ENCODE results near the gene FAP. TPM values are rescaled to one million over a fixed set of nuclear protein-coding genes. Genes with fewer than 3 reads are reported as not detected.

FAP gene
- total and polyA plus RNA-seq, 2 donors (not counting 3 experiments of a cell fraction or from before 2014, with no cell fraction given): 1.1 TPM; not detected in 1

- no peaks in the 10 kb centered on the region for H3K27me3 ChIP-seq (ENCODE audit: control insufficient read depth in 2 of 2, insufficient read depth in 2 of 2, low read length in 2 of 2)
- no peaks in the 10 kb centered on the region for H3K79me2 ChIP-seq (ENCODE audit: control insufficient read depth, insufficient read depth, low read length)
- H3K4me3 ChIP-seq (replicated peaks in 1 of 3; ENCODE audit: insufficient read depth in 1 of 3, low read depth in 1 of 3, low read length in 3 of 3): no peak overlapping the region
- TF ChIP-seq FOS (IDR thresholded peaks at IDR 0.05; ENCODE audit: borderline replicate concordance, insufficient read depth, low read length) (no peak), CTCF (IDR thresholded peaks at IDR 0.05; ENCODE audit: extremely low read depth in 1 of 2, insufficient read depth in 1 of 2, low read depth in 1 of 2, low read length in 2 of 2) (peak; percentile 88 to 92)
- H3K27ac ChIP-seq (ENCODE audit: insufficient read depth, low read depth, low read length): no peak overlapping the region
- dilution Hi-C loops (cut with MboI; ENCODE audit: extremely low pct_ligation_motif_present, low sequenced_read_pairs) (no loop called here), intact Hi-C loops (cut with micrococcal nuclease) (loop anchor here (1.0 to 5.0 kb wide), 3 partner anchors 68 to 634 kb away; partner anchors contain the start of gene GCG)
- H3K4me1 ChIP-seq (ENCODE audit: control insufficient read depth, extremely low read depth, insufficient read depth, low read length): no peaks in the 10 kb centered on the region
- H3K4me2 ChIP-seq (ENCODE audit: insufficient read depth, low read length): no peak overlapping the region
- POLR2A ChIA-PET: no interaction called here
- peak; percentile 71 for DNase-seq (ENCODE audit: low read depth, low spot score)
- no peaks in the 10 kb centered on the region for H3K9me3 ChIP-seq (replicated peaks; ENCODE audit: control insufficient read depth, insufficient read depth, low read length)
- no peaks in the 10 kb centered on the region for H3K36me3 ChIP-seq (ENCODE audit: control insufficient read depth in 2 of 2, extremely low read depth in 1 of 2, insufficient read depth in 2 of 2, low read length in 2 of 2)
- H3K9ac ChIP-seq (replicated peaks; ENCODE audit: extremely low read depth, insufficient read depth, low read length): no peak overlapping the region
- FAIRE-seq: peak; percentile 82
- H4K20me1 ChIP-seq (replicated peaks; ENCODE audit: control insufficient read depth, extremely low read depth, insufficient read depth, low read length): no peaks in the 10 kb centered on the region
- H3K9me1 ChIP-seq (replicated peaks; ENCODE audit: control insufficient read depth, extremely low read depth, insufficient read depth, low read length): no peaks in the 10 kb centered on the region
- peak overlapping the region; percentile 49 for H2AFZ ChIP-seq (ENCODE audit: low read depth, low read length)
- CTCF ChIA-PET: interaction anchor here (0.7 to 16.0 kb wide), 45 partner anchors 9 to 635 kb away, joined by 3 to 1052 read pairs (median 6); partner anchors contain the start of gene IFIH1
- BruUV-seq (replicated peaks): no TSS peak
These were observed 22.2 kb downstream of the FAP start for GRCh38 chr2:162221064-162221463.

- no peaks in the 10 kb centered on the region for H3K4me1 ChIP-seq (ENCODE audit: control insufficient read depth, extremely low read depth, insufficient read depth, low read length)
- H3K79me2 ChIP-seq (ENCODE audit: control insufficient read depth, insufficient read depth, low read length): no peaks in the 10 kb centered on the region
- no peak overlapping the region for H3K27ac ChIP-seq (ENCODE audit: insufficient read depth, low read depth, low read length)
- DNase-seq (ENCODE audit: low read depth, low spot score) (no peak), FAIRE-seq (no peak)
- no peak overlapping the region for H3K4me3 ChIP-seq (replicated peaks in 1 of 3; ENCODE audit: insufficient read depth in 1 of 3, low read depth in 1 of 3, low read length in 3 of 3)
- intact Hi-C loops (cut with micrococcal nuclease) (loop anchor here (2.0 to 5.0 kb wide), 2 partner anchors 68 to 633 kb away; partner anchors contain the start of gene GCG), dilution Hi-C loops (cut with MboI; ENCODE audit: extremely low pct_ligation_motif_present, low sequenced_read_pairs) (no loop called here)
- H3K27me3 ChIP-seq (ENCODE audit: control insufficient read depth in 2 of 2, insufficient read depth in 2 of 2, low read length in 2 of 2): no peaks in the 10 kb centered on the region
- ChIA-PET POLR2A (no interaction called here), CTCF (interaction anchor here (0.6 to 16.0 kb wide), 42 partner anchors 10 to 634 kb away, joined by 3 to 1052 read pairs (median 6); partner anchors contain the start of gene IFIH1)
- no TSS peak for BruUV-seq (replicated peaks)
- H3K9me3 ChIP-seq (replicated peaks; ENCODE audit: control insufficient read depth, insufficient read depth, low read length): no peaks in the 10 kb centered on the region
- H2AFZ ChIP-seq (ENCODE audit: low read depth, low read length): no peak overlapping the region
- no peaks in the 10 kb centered on the region for H3K9me1 ChIP-seq (replicated peaks; ENCODE audit: control insufficient read depth, extremely low read depth, insufficient read depth, low read length)
- H3K9ac ChIP-seq (replicated peaks; ENCODE audit: extremely low read depth, insufficient read depth, low read length): no peak overlapping the region
- no peak overlapping the region for H3K4me2 ChIP-seq (ENCODE audit: insufficient read depth, low read length)
- no peaks in the 10 kb centered on the region for H3K36me3 ChIP-seq (ENCODE audit: control insufficient read depth in 2 of 2, extremely low read depth in 1 of 2, insufficient read depth in 2 of 2, low read length in 2 of 2)
- H4K20me1 ChIP-seq (replicated peaks; ENCODE audit: control insufficient read depth, extremely low read depth, insufficient read depth, low read length): no peaks in the 10 kb centered on the region
- TF ChIP-seq EZH2 (IDR thresholded peaks at IDR 0.05; ENCODE audit: borderline replicate concordance, low read depth, low read length, severe bottlenecking) (no peak), JUN (IDR thresholded peaks at IDR 0.05; ENCODE audit: borderline replicate concordance, insufficient read depth, insufficient read length, low read depth) (no peak), CTCF (IDR thresholded peaks at IDR 0.05; ENCODE audit: extremely low read depth in 1 of 2, insufficient read depth in 1 of 2, low read depth in 1 of 2, low read length in 2 of 2) (no peak), FOS (IDR thresholded peaks at IDR 0.05; ENCODE audit: borderline replicate concordance, insufficient read depth, low read length) (no peak), POLR2AphosphoS5 (IDR thresholded peaks at IDR 0.05; ENCODE audit: insufficient read depth, low read depth, low read length) (no peak), POLR2A (IDR thresholded peaks at IDR 0.05; ENCODE audit: low read depth, low read length) (no peak), MAX (IDR thresholded peaks at IDR 0.05; ENCODE audit: insufficient read depth, insufficient read length) (no peak), GATA2 (IDR thresholded peaks at IDR 0.05; ENCODE audit: insufficient read depth, insufficient read length, low read depth, low read length) (no peak), MYC (IDR thresholded peaks at IDR 0.05; ENCODE audit: low read depth, low read length) (no peak)
These were observed 22.9 kb downstream of the FAP start for GRCh38 chr2:162220368-162220767.
